Lower leg skin (tissue), 3 donors: Measurements from ENCODE around the gene AGPAT2.

Source experiments
- CTCF ChIP-seq, 3 donors: fragments of 450-650 bp; IDR thresholded peaks; one replicate each; pipeline ENCODE4 v1.5.1; 2016; ENCODE audit warnings: antibody characterized with exemption in 3 of 3, mild to moderate bottlenecking in 3 of 3, moderate library complexity in 2 of 3
- POLR2A ChIP-seq, 2 donors: fragments of 450-650 bp; IDR thresholded peaks; one replicate each; pipeline ENCODE4 v1.6.1; 2016 to 2017; ENCODE audit warnings: antibody characterized with exemption in 2 of 2, mild to moderate bottlenecking in 1 of 2, moderate library complexity in 1 of 2

DNA sequence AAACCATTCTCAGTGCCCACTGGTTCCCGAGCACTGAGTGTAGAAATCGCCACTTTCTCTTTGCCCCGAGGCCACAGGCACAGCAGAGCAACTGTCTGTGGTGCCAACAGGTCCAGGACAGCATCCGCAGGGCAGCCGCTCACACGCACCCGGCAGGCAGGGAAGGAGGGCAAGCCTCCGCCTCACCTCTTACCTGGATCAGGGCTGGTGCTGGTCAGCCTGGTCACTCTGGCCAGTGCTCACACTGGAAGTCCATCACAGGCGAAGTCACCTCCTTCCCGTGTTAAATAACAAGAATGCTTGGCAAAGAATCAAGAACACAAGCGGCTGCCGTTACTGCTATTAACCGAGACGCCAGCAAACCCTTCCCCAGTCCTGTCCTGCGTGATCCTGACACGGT is 38.9 kb upstream of the AGPAT2 start:
- TF ChIP-seq CTCF (IDR thresholded peaks at IDR 0.05) (no peak), POLR2A (IDR thresholded peaks at IDR 0.05) (no peak)
